Vagina (tissue), 2 donors: ENCODE measurements around the gene R3HDM2.

Experiments
- CTCF ChIP-seq, 3 experiments: fragments of 450-650 bp in 2 of 3; fragments of 200-600 bp in 1 of 3; sonication (generic) in 1 of 3; IDR thresholded peaks; one replicate each; pipeline ENCODE4 v1.5.1; 2017 to 2019; ENCODE audit warnings: antibody characterized with exemption in 3 of 3, mild to moderate bottlenecking in 2 of 3, moderate library complexity in 2 of 3
- POLR2A ChIP-seq, 2 donors: fragments of 450-650 bp; IDR thresholded peaks; one replicate each; pipeline ENCODE4 v1.6.1; 2017; ENCODE audit warnings: antibody characterized with exemption in 2 of 2, mild to moderate bottlenecking in 2 of 2, moderate library complexity in 2 of 2
- POLR2AphosphoS5 ChIP-seq, 2 donors: sonication (generic); formaldehyde crosslinking; IDR thresholded peaks; one replicate each; pipeline ENCODE4 v1.9.0; 2017; ENCODE audit warnings: antibody characterized with exemption in 2 of 2, mild to moderate bottlenecking in 2 of 2, low read depth in 1 of 2; ENCODE audit not compliant: insufficient read depth in 1 of 2

- TF ChIP-seq CTCF (IDR thresholded peaks at IDR 0.05): no peak
- no peak for TF ChIP-seq POLR2A (IDR thresholded peaks at IDR 0.05)
- TF ChIP-seq POLR2AphosphoS5 (IDR thresholded peaks at IDR 0.05; ENCODE audit: insufficient read depth in 1 of 2, low read depth in 1 of 2): no peak
These were observed 192.7 kb downstream of the R3HDM2 start for GRCh38 chr12:57237932-57238853.
